ENCODE results near the gene LRRC49.
"Not testable (repeated sequence)": the region's sequence is repeated elsewhere in the genome, so short reads cannot be mapped to it uniquely, and the experiment has no call there.

LRRC49 gene

DNA sequence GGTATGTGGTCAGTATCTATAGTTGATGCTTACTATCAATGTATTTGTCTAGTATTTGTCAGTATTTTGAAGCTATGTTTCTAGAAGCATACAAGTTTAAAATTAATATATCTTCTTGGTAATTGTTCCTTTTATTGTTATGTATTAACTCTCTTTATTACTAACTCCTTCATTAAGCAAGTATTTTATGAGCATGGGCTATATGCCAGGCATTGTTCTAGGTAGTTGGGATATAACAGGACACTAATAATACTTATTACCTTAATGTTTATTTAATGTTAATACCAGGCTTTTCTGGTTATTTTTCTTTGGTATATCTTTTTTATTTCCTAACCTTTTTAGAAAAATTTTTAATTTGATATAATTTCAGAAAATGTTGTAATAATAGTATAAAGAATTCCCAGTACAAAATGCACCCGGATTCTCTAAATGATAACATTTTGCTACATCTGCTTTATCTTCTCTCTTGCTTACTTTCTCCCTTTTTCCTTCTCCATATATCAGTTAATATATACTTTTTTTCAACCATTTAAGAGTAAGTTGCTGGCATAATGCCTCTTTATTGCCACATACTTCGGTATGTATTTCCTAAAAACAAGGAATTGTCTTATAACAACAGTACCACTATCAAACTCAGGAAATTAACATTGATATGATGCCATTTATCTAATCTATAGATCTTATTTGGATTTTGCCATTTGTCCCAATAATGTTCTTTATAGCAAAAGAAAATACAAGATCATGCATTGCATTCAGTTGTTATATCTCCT lies 30.9 kb downstream of the LRRC49 start:
- no peak for DNase-seq (ENCODE audit: low spot score)

DNA sequence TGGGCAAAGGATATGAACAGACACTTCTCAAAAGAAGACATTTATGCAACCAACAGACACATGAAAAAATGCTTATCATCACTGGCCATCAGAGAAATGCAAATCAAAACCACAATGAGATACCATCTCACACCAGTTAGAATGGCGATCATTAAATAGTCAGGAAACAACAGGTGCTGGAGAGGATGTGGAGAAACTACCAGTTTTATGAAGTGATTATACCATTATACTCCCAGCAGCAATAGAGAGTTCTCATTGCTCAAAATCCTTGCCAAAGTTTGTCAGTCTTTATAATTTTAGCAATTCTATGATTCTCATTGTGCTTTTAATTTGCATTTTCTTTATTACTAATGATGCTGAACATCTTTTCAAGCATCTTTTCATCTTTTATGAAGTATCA lies 34.3 kb downstream of the LRRC49 start:
- not testable (repeated sequence) for DNase-seq (ENCODE audit: low spot score)

DNA sequence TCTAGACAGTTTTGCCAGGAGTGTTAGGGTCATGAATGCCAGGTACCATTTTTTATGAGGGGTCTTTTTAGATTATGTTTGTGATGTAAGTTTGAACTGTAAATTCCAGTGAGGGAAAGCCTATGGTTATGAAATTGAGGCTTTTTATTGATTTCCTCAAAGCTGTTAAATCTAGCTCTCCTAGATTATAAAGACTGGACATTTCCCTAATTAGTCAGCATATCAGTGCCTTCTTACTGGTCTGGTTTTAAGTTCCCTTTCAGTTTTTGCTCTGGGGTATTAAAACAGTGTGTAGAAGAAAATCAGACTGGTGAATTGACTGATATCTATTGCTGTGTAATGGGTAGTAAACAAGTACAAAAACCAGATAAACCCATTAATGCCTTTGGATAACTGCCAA lies 39.2 kb downstream of the LRRC49 start:
- no peak for DNase-seq (ENCODE audit: low spot score)

DNA sequence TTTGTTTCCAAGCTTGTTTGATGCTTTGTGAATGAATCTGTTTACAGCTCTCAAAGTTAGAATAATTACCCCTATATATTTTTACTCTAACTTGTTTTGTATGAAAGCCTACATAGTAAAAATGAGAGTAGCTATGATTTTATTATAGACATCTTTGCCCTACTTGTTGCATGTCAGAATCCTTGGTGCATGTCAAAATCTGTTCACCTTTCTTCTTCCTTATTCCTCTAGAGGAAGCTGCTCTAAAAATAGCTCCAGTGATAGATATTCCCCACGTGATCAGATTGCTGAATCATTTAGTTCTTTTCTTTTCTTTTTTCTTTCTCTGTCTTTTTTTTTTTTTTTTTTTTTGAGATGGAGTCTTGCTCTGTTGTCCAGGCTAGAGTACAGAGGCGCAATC lies 39.8 kb downstream of the LRRC49 start:
- DNase-seq (ENCODE audit: low spot score), result no peak

DNA sequence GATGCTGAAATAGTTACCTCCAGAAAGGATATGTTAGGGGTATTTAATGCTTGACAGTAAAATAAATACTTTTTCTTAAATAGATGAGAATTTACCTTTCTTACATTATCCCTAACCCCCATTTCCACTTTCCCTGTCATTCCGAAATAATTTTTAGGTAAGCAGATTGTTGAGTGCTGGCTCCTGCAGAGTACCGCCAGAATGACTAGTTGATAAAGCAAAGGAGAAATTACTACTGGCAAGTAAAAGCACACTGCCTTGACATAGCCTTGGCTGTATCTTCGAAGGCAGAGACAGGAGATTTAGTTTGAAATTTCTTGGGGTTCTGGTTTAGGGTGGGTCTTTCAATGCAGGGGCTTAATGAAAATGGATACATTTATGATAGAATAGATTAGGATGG lies 40.8 kb downstream of the LRRC49 start:
- no peak for DNase-seq (ENCODE audit: low spot score)

DNA sequence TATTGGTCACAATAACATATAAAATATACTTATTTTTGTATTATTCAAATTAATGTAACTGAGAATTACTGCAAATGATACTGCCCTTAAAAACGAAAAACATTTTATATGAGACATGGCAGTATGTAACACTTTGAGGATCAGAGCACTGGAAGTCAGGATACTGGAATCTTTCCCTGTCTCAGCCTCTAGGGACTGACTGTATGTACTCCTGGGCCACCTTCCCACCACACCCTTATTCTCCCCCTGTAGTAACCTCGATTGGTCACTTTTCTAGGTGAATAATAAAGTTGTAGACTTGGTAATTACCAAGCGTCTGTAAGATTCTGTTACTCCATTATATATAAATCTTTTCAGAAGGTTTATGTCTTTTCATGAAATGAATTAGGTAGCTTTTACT lies 43.0 kb downstream of the LRRC49 start:
- DNase-seq (ENCODE audit: low spot score), result no peak

DNA sequence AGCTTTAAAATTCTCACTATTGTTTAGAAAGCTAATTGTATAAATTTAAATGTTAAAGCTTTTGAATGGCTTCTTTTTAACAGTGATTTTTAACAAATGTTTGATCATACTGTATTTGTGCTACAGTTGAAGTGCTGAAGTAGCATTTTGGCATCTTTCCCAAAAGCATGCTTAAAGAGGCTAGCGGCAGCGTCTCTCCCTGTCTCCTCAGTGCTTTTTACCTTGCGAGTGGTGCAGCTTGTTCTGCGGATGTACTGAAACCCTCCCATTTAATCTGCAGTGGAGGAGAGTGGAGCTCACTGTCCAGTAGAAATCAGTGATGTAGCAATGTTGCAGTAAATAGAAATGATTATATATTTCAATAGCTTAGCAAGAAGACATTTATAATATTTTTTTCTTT lies 43.7 kb downstream of the LRRC49 start:
- DNase-seq (ENCODE audit: low spot score), result no peak

DNA sequence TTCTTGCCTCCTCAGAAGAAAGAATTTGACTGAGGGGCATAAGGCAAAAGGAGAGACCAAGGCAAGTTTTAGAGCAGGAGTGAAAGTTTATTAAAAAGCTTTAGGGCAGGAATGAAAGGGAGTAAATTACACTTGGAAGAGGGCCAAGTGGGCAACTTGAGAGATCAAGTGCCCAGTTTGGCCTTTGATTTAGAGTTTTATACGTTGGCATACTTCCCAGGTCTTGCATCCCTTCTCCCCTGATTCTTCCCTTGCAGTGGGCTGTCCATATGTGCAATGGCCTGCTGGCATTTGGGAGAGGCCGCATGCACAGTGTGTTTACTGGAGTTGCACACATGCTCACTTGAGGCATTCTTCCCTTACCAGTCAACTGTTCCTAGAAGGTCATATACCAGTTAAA lies 50.7 kb downstream of the LRRC49 start:
- DNase-seq (ENCODE audit: low spot score), result not testable (repeated sequence)

DNA sequence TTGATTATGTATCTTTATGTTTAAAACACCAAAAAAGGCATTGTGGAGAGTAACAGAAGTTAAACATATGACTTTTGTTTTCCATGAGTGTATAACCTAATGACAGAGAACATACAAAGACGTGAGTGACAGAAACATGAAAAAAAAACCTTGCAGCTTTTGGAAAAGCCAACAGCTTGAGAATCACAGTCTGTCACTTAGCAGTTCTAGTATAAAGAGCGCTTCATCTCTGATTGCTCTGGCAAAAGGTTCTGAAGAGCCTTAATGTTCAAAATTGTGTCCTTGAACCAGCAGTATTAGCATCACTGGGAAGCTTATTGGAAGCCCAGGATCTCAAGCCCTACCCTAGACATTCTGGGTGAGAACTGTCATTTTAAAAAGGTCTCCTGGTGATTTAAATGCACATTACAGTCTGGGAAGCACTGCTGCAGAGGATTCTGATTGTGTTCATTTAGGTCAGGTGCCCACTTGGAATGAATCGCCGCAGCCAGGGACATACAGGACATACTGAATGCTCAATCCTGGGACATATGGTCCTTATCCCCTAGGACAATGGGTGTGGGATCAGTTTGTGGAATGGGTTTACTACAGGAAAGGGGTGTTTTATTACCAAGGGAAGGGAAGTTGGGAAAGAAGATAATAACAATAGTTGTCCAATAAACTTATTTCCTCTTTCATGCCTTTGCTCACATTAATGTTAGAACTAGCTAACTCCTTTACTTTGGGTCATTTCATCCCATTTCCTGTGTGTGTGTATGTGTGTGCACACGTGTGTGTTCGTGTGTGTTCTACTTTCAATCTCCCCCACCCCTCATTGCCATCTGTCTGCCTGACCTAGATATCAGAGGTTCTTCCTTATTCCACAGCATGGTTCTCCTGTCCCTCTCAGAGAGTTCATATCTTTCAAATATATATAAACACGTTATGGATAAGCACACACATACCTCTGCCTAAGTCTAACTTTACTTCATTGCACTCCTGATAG lies 55.0 kb downstream of the LRRC49 start:
- no peak for DNase-seq (ENCODE audit: low spot score)

DNA sequence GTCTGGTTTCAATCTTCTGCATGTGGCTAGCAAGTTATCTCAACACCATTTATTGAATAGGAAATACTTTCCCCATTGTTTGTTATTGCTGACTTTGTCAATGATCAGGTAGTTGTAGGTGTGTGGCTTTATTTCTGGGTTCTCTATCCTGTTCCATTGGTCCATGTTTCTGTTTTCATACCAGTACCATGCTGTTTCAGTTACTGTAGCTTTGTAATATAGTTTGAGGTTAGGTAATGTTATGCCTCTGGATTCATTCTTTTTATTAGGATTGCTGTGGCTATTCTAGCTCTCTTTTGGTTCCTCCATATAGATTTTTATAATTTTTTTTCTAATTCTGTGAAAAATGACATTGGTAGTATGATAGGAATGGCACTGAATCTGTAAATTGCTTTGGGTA lies 58.3 kb downstream of the LRRC49 start:
- no peak for DNase-seq (ENCODE audit: low spot score)

DNA sequence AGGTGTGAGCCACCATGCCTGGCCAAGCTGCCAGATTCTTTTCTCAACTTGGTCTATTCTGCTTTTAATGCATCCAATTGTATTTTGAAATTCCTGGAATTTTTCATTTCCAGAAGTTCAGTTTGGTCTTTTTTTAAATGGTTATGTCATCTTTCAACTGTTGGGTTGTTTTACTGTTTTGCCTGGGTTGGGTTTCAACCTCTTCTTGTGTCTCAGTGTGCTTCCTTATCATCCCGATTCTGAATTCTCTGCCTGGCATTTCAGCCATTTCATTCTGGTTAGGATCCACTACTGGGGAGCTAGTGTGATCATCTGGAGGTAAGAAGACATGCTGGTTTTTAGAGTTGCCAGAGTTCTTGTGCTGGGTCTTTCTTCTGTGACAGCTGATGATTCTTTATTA lies 61.5 kb downstream of the LRRC49 start:
- DNase-seq (ENCODE audit: low spot score), result no peak

DNA sequence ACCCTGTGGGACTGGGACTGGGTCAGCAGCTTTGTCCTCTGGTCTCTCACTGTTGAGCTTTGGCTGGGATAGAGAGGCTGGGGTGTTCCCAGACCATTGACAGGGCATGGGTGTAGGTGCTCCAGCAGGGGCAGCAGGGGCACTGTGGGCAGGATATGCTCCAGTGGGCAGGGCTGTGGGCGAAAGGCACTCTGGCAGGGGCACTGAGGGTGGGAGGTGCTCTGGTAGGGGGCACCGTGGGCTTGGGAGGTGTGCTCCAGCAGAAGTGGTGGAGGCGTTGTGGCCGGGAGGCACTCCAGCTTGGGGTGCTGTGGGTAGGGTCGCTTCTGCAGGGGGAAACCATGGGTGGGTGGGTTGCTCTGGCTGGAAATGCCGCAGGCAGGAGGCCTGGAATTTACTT lies 62.1 kb downstream of the LRRC49 start:
- DNase-seq (ENCODE audit: low spot score), result no peak

DNA sequence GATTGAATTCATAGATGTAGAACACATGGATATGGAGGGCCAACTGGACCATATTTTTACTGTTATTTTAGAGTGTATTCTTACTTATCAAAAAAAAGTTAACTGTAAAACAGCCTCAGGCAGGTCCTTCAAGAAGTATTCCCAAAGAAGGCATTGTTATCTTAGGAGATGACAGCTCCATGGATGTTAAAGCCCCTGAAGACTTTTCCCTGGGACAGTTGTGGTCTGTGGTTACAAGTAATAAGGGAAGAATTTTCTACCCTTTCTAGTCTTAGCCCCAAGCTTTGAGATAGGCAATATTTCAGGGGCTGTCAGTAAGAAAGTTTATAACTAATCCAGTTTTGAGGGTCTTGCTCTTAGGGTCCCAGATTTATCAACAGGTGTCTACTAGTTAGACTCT lies 62.5 kb downstream of the LRRC49 start:
- no peak for DNase-seq (ENCODE audit: low spot score)

DNA sequence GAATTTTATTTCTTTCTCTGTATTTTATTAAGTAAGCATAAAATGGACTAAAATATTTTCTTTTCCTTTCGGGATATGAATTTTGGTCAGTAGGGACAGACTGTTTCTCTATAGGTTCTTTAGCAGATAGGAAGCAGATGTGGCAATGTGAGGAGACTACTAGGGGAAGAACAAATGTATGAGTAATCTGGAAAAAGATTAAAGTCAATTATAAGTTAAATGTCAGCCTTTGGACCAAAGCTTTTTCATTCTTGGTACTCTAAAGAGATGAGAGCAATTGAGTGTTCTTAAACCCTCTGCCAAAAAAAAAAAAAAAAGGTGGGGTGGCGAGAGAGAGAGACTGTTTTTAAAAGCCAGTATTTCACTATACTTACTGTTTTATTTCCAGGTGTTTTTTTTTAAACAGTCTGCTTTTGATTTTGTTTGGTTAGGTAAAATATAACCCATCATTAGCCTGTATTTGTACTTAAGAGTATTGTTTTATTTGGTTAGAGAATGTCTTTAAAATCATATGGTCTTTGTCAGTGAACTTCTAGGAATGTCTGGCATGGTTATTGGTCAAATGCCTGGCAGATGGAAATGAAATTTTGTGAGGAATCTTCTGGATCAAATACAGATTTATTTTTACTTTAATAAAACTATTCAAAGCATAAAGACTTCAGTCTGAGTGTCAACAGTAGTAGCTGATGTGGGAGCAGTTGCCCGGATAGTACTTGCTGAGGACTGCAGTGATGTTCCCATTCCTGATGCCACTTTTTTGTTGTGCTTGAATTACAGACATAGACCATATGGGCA lies 63.8 kb downstream of the LRRC49 start:
- DNase-seq (ENCODE audit: low spot score), result no peak

DNA sequence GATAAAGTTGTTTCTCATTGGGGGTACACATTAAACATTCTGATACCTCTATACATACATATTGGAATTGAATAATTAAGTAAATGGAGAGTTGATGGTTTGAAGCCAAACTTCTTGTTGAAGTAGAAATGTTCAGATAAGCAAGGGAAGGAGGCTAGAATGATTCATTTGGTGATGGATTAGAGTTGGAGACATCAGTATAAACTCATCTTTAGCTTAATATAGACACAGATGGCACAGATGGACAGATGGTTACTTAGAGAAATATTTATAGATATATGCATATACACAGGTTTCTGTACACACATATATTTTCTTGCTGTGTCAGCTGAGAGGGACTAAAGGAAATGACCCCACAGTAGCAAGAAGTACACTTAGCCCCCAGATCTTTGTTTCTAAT lies 69.5 kb downstream of the LRRC49 start:
- DNase-seq (ENCODE audit: low spot score), result no peak

DNA sequence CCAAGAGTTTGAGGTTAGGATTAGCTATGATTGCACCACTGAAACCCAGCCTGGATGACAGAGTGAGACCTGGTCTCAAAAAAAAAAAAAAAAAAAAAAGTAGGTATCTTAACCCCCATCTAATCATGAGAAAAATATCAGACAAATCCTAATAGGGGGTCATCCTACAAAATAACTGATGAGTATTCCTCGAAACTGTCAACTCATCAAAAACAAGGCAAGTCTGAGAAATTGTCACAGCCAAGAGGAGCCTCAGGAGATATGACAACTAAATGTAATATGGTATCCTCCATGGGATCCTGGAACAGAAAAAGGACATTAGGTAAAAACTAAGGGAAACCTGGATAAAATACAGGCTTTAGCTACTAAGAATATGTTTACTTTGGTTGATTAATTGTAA lies 70.6 kb downstream of the LRRC49 start:
- DNase-seq (ENCODE audit: low spot score), result no peak

DNA sequence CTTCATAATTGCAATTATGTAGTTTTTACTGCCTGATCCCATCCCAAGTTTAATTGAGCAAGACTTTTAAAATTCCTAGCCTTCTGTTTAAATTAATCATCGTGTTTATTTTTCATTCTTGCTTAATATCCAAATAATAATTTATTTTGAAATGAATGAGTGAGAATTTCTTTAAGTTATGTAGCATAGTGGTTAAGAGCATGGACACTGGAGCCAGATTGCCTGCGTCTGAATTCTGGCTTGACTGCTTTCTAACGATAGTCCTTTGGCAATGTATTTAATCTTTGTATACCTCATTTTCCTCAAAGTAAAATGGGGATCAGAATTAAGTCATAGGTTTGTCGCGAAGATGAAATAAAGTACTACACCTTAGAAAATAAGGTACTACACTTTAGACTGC lies 71.4 kb downstream of the LRRC49 start:
- no peak for DNase-seq (ENCODE audit: low spot score)

DNA sequence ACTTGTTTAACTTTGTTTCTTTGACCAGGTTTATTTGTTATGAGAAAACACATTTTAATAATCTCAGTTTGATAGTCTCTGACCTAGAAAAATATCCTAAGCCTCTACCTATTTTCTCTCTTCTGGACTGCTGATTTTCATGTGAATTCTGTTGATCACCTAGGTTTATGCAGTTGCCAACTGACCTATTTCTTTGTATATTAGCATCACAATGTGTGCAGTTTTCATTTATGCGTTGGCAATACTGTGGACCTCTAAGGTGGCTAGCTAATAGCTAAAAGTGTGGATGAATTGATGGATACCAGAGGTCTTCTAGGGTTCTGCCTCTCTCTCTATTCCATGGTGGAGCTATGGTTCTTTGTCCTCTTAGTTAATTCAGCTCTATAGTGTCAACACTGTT lies 72.1 kb downstream of the LRRC49 start:
- DNase-seq (ENCODE audit: low spot score), result no peak

DNA sequence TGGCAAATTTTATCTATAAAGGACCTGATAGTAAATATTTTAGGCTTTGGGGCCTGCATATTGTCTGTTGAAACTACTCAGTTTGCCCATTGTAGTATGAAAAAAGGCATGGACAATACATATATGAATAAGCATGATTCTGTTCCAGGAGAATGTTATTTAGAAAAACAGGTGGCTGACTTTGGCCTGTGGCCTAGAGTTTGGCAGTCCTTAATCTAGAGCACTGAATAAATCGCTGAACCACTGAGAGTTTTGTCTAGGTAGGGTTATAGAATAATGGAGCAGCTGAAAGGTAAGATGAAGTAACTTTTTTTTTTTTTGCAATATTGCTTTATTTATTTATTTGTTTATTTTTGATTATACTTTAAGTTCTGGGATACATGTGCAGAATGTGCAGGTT lies 75.0 kb downstream of the LRRC49 start:
- DNase-seq (ENCODE audit: low spot score), result no peak

DNA sequence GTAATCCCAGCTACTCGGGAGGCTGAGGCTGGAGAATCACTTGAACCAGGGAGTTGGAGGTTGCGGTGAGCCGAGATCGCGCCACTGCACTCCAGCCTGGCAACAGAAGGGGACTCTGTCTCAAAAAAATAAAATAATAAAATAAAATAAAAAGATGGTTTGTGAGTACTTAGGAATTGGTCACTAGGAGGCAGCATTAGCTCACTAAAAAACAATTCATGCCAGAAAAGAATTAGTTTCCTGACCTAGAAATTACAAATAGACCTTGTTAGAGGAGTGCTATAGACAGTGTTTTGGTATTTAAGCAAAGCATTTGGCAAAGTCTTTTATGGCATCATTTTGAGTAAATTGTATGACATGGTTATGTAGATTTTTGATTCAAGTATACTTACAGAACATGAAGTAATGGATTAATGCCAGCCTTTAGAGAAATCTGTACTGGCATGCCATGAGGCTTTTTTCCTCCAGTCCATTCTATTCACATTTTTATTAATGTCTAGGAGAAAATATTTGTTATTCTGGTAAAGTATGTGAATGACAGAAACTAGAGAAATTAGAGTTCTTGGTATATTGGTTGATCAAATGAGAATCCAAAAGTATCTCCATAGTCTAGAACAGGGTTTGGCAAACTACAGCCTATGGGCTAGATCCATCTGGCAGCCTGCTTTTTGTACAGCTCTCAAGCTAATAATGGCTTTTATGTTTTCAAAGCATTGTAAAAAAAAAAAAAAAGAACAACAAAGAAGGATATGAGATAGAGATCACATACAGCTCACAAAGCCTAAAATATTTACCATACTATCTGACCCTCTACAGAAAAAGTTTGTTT lies 81.6 kb downstream of the LRRC49 start:
- no peak for DNase-seq (ENCODE audit: low spot score)

DNA sequence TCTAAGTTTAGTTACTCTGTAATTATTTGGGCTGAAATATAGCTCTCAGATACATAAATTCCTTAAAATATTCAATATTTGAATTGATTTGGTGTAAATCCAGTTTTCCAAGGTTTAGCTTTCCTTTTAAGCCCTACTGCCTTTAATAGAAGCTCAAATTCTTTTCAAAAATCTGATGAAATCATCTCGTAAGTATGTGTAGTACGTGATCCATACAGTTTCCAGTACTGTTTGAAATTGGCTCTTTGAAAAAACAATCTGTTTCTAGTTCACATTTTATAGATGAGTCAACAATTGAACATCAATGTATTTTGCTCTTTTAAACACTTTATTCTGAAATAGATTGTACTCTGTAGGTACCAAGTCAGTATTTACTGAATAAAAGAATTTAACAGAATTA lies 84.2 kb downstream of the LRRC49 start:
- DNase-seq (ENCODE audit: low spot score), result no peak

All from SK-N-DZ (cell line).